Activated CD4-positive, alpha-beta T cell treated with anti-CD3 and anti-CD28 coated beads, Interleukin-2, Interleukin-4, amounts not matched to agents 100 ng/mL and 50 ng/mL, durations not matched to agents 16 hours and 8 hours (primary cell): ENCODE results near the gene NR3C2.
A peak's percentile ranks its signal among the peaks of the same experiment; 100 is the strongest.
"Not testable (repeated sequence)": the region's sequence is repeated elsewhere in the genome, so short reads cannot be mapped to it uniquely, and the experiment has no call there.

Source experiments
- DNase-seq: peaks from one replicate; pipeline ENCODE4 v3.0.0-alpha.2; 2020; ENCODE audit warnings: low spot score

NR3C2 gene

DNA sequence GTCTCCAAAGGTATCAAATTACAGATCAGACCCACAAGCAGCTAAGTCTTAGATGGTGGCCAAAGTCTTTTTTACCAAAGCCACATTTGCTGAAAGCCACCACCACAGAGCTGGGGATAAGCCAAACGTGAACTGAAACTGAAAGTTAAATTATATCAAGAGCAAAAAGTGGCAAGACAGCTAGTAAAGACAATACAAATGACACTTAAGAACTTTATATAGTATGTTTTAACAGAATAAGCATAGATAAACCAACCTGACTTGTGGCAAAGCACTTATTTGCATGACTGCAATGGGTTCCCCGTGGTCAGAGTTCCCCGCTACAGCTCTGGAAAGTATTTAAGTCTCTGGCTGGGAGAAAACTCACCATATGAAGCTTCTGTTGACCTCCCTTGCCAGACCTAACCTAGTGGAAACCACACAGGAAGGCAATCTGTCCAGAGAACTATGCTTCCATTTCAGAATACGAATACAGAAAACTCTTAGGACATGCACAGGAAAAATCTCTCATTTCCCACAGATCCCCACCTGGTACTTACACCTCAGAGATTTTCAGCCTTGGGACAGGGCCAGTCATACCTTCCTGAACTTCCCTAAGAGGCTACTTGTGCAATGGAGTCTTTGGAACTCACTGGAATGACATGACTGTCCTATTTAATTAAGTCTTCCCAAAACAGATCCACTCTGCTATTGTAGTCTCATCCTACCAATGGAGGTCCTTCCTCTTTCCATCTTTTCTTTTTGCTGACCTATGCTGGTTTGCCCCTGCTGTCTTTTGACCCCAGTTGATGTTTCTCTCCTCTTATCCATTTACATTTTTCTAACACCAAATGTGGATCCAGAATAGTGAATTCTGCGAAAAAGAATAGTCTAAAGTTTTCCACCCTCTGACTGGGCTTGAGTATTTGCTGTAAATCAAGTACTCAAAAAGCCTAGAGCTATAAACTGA, 225.1 kb downstream of the NR3C2 start:
- peak; percentile 42 for DNase-seq

DNA sequence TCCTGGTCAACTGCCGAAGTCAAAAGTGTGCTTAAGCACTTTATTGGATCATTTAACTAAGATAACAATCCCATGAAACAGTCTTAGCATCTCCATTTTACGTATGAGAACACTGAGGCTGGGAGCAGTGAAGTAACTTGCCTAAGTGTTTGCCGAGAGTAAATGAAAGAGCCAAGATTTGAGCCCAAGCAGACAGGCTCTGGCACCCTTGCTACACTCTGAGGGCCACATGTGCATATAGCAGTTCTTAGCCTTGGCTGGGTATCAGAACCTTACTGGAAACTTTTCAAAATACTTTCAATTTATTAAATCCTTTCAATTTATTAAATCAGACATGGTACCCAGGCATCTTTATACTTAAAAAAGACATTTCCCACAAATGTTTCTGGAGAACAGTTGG, 225.9 kb downstream of the NR3C2 start:
- DNase-seq = no peak

GRCh38 chr4:148215202-148215601, 227.0 kb downstream of the NR3C2 start:
- no peak for DNase-seq

DNA sequence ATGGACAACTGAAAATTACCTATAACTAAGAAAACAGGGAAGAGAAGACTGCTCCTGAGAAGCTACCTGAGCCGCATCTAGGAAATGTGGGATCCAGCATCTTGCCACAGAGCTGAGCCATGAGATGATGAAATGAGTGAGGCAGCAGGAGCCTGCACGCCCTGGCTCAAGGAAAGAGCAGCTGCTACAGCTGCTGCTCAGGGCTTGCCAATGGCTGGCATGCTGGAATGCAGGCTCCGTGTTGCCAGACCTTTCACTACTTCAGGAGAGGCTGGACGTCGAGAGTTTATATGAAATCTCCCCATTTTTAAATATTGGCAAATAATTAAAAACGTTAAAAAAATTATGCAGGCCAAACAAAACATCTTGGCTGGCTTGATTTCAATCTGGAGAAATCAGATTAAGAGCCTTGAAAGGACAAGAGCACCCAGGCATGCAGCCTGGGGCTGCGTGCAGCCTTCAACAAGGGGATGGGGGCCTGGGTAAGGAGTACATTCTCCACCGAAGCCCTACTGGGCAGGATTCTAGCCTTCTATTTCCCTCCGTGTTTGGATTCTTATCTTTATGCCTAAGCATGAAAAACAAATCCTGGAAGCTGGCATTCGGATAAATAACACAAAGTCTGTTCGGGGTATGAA, 227.6 kb downstream of the NR3C2 start:
- DNase-seq = no peak

- no peak for DNase-seq
These were observed 230.7 kb downstream of the NR3C2 start for GRCh38 chr4:148211533-148211932.

- DNase-seq = no peak
These were observed 231.6 kb downstream of the NR3C2 start for GRCh38 chr4:148210661-148211060.

DNA sequence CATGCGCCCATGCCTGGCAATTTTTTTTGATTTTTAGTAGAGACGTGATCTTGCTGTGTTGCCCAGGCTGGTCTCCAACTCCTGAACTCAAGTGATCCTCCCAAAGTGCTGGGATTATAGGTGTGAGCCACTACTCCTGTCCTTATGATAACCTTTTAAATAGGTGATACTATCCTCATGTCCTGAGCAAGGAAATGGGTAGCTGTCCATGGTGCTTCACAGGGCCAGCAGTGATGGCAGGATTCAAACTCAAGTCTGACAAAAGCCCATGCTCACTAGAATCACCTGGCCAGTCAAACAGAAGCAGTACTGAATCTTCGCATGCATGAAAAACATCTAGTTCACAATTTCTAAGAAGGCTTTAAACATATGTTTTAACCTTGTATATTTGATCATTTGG, 235.1 kb downstream of the NR3C2 start:
- DNase-seq = no peak

- DNase-seq = no peak
These were observed 236.7 kb downstream of the NR3C2 start for GRCh38 chr4:148205476-148205875.

GRCh38 chr4:148204892-148205291, 237.3 kb downstream of the NR3C2 start:
- no peak for DNase-seq

- no peak for DNase-seq
These were observed 238.0 kb downstream of the NR3C2 start for GRCh38 chr4:148204171-148204570.

- no peak for DNase-seq
These were observed 238.9 kb downstream of the NR3C2 start for GRCh38 chr4:148203056-148203898.

GRCh38 chr4:148200960-148201359, 241.3 kb downstream of the NR3C2 start:
- DNase-seq = no peak

- DNase-seq = no peak
These were observed 246.1 kb downstream of the NR3C2 start for GRCh38 chr4:148196164-148196563.

DNA sequence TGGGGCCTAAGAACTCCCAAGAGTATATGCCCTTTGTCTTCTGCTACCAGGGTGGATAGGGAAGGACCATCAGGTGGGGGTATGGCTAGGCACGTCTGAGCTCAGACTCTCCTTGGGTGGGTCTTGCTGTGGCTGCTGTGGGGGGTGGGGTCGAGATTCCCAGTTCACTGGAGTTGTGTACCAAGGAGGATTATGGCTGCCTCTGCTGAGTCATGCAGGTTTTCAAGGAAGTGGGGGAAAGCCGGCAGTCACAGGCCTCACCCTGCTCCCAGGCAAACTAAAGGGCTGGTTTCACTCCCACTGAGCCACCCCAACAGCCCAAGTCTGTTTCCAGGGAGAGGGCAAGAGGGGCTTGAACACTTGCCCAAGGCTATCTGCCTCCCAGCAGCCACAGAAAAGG, 249.7 kb downstream of the NR3C2 start:
- no peak for DNase-seq

DNA sequence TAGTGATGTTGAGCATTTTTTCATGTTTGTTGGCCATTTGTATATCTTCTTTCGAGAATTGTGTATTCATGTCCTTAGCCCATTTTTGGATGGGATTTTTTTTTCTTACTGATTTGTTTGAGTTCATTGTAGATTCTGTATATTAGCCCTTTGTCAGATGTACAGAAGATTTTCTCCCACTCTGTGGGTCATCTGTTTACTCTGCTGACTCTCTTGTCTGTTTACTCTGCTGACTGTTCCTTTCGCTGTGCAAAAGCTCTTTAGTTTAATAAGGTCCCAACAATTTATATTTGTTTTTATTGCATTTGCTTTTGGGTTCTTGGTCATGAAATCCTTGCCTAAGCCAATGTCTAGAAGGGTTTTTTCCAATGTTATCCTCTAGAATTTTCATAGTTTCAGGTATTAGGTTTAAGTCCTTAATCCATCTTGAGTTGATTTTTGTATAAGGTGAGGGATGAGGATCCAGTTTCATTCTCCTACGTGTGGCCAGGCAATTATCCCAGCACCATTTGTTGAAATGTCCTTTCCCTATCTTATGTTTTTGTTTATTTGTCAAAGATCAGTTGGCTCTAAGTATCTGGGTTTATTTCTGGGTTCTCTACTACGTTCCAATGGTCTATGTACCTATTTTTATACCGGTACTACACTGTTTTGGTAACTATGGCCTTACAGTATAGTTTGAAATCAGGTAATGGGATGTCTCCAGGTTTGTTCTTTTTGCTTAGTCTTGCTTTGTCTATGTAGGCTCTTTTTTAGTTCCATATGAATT, 254.6 kb downstream of the NR3C2 start:
- not testable (repeated sequence) for DNase-seq

- no peak for DNase-seq
These were observed 257.3 kb downstream of the NR3C2 start for GRCh38 chr4:148184922-148185321.

DNA sequence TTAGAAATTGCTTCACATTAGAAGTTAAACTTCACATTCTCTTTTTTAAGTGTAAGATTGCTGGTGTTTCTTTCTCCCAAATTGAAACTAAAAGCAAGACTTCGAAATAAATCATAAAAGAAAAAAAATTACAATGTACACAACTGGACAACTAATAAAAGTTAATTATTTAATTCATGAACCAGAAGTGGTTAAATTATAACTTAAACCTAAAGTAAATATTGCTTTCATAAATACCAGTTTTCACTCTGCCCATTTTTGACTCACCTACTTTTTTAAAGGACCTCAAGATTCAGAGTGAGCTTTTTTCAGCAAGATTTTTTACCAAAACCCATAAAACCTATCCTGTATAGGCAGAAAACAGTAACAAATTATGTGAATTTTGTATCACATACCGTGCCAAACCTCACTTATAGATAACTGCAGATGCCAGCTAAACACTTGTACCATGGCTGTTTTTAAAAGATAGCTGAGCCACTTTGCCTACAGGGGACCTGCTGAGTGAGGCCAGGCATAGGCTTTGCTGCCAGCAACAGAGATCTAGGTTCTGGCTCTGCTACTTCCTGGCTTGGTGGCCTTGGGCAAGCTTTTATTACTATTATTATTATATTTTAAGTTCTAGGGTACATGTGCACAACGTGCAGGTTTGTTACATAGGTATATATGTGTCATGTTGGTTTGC, 259.8 kb downstream of the NR3C2 start:
- DNase-seq = no peak

- DNase-seq = no peak
These were observed 268.7 kb downstream of the NR3C2 start for GRCh38 chr4:148173397-148174017.

DNA sequence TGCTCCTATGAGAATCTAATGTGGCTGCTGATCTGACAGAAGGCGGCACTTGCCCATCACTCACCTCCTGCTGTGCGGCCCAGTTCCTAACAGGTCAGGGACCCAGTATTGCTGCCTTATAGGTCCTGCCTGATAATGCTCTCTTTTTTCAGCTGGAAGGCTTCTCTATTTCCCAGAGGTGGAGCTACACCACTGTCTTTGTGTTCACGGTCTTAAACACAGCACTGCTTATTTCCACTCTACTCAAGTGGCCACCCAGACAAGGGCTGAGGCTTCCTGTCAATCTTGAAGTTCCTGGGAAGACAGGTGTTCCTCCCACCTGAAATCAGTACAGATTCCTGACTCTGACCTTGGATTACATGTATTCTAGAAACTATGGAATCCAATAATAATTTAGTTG, 270.6 kb downstream of the NR3C2 start:
- no peak for DNase-seq
